ENCODE results near the gene CD80. TPM values are rescaled to one million over a fixed set of nuclear protein-coding genes. Genes with fewer than 3 reads are reported as not detected.

Gene CD80
- total RNA-seq, 1 donor from 2014 or later: 0.78 TPM

DNA sequence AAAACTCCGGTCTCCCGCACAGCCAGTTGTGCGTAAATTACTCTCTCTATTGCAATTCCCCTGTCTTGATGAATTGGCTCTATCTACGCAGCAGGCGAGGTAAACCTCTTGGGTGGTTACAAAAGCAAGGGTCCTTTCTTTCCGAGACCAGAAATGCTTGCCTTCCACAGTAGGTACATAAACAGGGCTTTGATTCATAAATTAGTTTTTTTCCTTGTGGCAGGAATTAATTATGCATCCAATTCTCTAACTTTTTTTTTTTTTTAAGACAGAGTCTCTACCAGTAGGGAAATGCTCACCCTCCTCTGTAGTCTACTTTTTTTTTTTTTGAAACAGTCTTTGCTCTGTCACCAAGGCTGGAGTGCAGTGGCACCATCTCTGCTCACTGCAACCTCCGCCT lies 16.3 kb downstream of the CD80 start:
- DNase-seq: no peak

DNA sequence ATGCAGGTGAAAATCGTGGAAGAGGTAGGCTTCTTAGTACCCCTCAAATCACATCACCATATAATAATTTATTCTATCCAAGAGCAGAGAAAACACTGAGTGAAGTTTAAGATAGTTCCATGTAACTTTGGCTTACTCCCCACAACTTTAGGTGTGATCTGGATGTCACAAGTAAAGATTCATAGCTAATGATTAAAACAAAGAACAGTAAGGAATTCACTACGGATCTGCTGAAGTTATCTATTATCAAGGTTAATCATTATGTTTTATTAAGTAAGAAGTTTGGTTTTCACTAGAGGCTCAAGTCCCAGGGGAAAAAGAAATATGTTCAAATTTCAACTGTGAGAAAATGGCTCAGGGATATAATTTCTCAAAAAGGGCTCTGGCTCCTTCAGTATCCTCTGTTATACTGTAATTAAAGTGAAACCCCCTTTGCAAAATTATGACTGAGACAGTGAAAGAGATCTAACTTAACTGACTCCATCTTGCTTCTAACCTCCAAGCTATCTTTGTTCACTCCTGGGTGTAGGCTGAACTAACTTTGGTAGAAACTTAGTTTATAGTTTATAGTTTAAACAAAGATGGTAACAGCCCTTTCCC lies 17.1 kb downstream of the CD80 start:
- DNase-seq: no peak

DNA sequence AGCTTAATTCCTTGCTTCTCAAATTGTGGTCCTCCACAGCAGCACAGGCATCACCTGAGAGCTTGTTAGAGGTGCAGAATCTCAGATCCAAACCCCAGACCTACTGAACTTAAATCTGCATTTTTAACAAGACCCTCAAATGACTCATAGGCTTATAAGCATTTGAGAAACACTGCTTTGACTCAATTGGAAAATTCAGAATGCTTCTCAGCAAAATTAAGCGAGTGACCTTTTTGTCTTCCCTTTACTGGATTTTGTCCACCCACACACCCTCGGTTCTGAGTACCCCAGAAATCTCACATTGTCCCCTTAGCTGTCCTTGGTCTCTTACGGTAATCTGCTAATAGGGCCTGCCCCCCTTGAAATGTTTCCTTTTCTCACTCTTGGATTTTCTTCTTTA lies 17.9 kb downstream of the CD80 start:
- no peak for DNase-seq

DNA sequence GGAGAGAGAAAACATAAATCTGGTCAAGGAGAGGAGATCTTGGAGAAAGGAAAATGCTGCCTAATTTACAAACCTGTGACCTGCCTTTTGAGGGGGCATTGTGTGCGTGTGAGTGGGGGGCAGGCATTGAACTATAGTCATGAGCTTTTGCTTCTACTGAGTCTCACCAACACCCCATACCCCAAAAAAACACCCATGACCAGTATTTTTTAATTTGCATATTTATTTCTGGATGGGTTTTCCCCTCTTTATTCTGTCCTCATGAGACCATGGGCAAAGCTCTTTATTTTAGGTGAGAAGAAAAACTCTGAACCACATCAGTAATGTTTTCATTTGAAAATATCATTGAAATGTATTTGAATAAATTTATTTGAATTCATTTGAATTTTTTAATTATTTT lies 20.6 kb downstream of the CD80 start:
- DNase-seq: no peak

DNA sequence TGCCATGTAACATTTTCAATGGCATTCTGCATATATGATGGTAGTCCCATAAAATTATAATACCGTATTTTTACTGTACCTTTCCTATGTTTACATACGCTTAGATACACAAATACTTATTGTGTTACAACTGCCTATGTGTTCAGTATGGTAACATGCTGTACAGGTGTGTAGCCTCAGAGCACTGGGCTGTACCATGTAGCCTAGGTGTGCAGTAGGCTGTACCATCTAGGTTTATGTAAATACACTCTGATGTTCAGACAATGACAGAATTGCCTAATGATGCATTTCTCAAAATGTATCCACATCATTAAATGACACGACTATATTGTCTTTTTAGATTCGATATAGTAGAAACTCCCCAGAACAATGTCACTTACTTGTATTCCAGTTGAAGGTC lies 22.7 kb downstream of the CD80 start:
- no peak for DNase-seq

DNA sequence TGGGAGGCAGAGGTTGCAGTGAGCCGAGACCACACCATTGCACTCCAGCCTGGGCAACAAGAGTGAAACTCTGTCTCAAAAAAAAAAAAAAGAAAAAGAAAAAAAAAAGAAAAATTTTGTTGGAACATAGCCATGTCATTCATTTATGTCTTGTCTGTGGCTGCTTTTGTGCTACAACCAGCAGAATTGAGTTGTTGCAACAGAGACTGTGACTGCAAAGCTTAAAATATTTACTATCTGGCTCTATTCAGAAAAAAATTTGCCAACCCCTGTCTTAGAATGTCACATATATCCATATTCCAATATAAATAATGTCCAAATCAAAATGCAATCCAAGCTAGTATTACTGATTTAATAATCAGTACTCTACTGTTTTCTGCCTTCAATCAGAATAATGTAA lies 25.1 kb downstream of the CD80 start:
- DNase-seq: no peak

DNA sequence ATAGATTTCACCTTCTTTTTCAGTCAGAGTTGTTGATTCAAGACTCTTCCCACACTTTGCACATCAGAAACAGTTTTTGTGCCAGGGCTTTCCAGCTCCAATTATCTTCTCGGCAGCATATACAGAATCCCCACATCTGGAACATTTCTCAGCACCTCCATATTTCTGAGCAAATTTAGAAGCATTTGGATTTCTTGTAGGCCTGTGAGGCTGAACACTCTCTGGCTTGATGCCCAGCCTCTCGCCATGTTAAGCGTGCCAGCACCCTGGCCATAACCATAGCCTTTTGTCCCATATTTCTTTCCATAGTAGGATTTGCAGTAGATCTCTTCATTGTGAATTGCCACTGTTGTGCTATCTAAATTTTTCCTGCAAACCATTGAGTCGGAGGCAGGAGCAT lies 28.3 kb downstream of the CD80 start:
- no peak for DNase-seq

DNA sequence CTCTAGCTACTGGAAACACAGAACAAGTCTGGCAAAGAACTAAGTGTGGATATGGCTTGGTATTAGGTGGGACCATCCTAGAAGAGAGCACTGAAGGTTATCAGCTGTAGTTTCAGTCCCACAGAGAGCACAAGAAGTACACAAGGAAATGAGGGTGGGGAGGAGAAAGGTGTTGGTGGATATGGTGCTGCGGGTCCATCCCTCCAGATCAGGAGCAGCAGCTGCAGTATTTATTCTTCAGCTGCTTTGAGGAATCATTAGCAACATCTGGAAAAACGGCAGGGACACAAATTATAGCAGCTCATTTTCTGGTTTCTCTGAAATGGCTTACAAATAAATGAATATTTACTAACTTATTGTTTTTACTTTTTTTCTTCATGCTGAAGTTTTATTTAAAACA lies 29.0 kb downstream of the CD80 start:
- no peak for DNase-seq

DNA sequence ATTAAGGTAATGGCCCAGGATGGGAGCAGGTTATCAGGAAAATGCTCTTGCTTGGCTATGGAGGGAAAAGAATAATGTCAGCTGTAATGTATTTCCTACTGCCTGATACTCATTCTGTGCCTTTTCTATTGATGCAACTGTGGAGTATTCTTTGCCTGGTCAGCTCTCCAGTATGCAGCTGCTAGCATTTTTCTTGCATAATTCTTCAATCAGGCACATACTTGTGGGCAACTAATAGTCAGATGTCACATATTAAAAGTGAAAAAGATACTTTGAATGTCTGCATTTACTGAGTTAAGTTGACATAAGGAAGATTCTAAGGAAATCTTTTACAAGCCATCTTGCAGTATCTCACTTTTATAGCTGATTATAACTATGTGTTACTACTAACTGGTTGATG lies 29.5 kb downstream of the CD80 start:
- no peak for DNase-seq

DNA sequence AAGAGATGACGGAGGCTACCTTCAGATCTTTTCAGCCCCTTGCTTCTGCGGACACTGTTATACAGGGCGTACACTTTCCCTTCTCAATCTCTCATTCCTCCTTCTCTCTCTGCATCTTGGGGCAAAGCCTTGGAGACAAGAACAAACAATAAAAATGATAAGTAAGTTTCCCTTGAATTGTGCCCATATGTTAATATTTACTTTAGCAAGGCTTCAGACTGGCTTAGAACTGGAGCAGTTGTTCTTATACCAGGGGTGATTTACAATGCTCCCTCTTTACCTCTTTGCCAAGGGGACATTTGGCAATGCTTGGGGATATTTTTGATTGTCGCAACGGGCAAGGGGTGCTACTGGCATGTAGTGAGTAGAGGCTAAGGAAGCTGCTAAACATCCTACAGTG lies 31.7 kb downstream of the CD80 start:
- no peak for DNase-seq

DNA sequence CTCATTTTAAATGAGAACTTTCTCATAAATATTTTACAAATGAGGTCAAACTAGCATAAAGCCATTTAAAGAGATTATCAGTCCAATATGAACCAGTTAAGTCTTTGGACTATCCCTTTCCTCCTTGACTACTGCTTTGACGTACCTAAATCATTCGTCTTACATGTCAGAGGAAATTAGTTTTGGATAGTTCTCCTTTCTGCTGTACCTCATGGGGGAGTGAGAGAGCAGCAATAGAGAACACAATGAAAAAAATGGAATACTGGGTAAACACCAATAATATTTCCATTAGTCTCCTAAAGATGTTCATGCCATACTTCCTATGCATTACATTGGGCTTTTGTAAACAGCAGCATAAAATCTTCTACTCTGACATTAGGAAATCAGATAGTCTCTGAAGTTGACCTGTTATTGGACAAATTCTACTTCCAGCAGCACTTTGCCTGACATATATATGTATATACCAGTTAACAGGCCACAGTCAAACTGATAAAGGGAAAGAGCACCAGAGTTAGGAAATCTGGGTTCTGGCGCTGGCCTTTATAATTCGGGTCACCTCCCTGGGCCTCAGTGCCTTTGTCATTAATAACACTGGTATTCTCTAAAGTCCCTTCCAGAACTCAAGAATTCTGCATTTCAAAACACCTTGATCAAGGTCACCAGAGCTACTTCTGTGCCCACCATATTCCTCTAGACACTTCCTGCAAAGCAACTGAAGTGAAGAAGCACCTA lies 34.3 kb downstream of the CD80 start:
- DNase-seq: no peak

DNA sequence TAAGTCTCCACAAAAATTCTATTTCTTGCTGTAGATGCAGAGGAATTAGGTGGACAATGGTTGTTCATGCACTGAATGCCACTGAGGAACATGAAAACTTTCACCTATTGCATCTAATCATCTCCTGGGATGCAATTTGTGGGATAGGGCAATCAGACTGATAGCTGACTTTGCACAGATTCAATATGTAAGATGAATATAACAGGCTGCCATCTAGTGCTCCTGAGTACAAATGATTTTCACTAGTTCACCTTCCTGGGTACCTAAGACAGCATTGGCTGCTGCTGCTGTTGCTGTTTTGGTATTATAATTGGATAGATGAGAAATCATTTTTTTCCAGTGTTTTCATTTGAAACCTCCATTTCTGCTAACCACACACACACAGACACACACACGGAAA lies 41.4 kb downstream of the CD80 start:
- no peak for DNase-seq

DNA sequence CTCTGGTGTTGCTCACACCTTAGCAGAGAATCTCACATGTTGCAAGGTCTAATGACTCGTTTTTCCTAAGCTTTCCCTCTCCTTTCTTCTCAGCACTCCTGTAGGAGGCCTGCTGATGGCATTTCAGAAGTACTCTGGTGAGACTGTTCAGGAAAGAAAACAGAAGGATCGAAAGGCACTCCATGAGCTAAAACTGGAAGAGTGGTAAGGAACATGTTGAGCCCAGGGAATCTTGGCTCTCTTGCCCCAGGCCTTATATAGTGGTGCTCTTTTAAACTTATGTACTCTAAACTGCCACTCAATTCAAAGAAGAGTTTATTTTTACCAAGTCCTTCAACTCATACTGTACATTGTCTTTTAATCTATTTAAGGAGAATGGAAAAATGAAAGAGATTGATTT lies 42.3 kb downstream of the CD80 start:
- DNase-seq: no peak

DNA sequence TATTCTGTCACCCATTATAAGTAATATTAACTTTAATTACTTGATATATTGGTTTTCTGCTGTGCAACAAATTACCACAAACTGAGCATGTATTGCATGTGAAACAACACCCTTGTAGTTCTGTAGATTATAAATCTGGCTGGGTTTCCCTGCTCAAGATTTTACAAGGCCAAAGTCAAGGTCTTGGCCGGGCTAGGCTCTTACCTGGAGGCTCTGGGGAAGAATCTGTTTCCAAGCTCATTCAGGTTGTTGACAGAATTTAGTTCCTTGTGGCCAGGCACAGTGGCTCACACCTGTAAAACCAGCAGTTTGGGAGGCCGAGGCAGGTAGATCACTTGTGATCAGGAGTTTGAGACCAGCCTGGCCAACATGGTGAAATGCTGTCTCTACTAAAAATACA lies 44.8 kb downstream of the CD80 start:
- DNase-seq: no peak

DNA sequence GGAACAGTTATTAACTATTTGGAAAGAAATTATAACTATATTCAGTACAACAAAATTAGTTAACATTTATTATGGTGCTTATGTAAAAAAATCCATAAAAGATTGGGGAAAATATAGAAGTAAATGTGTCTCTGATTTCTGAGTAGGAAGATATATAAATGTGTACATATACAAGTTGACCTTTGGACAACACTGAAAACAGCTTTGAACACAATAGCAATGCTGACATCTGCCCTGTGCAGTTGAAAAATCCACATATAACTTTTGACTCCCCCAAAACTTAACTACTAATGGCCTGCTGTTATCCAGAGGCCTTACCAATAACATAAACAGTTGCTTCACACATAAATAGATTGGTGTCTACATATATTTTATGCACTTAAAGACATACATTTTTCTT lies 48.7 kb downstream of the CD80 start:
- DNase-seq: no peak

DNA sequence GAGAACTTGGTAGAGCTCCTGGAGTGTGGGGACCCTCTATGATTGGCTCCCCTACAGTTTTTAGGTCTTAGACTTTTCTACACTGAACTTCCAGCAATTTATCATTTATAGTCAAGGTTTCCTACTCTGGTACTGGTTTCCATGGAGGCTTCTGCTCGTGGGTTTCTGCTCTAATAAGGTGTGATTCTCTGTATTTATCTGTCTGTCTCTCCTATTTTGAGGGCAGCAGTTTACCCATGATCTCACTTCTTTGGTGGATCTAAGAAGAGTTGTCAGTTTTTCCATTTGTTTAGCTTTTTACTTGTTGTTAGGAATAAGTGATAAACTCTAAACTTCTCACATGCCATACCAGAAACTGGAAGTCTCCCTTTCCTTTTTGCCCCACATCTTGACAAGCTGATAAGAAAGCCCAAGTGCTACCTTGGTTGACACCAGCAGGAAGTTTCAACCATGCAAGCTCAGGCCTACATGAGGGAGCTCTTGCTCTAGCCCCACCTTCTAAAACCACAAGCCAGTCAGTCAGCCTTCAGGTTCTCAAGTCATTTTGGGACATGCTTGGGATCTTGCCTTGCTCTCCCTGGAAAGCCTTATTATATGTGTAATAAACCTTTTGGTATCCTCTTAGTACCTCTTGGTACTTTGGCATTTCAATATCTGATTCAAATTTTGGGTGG lies 51.1 kb downstream of the CD80 start:
- no peak for DNase-seq

DNA sequence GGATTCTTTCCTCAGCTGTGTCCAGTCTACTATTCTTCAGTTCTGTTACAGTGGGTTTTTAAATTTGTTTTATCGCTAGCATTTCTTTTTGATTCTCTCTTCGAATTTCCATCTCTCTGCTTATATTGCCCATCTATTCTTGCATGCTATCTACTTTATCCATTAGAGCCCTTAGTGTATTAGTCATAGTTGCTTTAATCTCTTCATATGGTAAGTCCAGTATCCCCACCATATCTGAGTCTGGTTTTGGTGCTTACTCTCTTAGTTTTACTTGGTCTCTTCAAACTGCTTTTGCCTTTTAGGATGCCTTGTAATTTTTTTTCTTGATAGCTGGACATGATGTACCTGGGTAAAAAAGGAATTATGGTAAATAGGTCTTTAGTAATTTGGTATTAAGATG lies 52.0 kb downstream of the CD80 start:
- no peak for DNase-seq

DNA sequence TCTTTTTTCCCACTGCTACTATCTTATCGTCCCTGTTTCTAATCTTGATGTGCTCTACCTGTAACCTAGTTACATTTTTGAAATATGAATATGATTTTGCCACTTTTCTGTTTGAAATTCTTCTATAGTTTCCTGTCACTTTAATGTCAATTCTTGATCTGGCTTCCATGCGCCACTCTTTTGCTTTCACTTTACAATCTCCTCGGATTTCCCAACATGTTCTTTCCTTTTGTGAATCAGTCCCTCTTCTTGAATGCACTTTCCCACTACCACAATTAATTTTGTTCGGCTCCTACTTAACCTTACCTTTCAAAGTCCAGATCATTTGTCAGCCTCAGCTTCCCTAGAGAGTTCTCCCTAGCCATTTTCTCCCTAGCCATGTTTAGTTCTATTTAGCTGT lies 52.8 kb downstream of the CD80 start:
- DNase-seq: no peak

DNA sequence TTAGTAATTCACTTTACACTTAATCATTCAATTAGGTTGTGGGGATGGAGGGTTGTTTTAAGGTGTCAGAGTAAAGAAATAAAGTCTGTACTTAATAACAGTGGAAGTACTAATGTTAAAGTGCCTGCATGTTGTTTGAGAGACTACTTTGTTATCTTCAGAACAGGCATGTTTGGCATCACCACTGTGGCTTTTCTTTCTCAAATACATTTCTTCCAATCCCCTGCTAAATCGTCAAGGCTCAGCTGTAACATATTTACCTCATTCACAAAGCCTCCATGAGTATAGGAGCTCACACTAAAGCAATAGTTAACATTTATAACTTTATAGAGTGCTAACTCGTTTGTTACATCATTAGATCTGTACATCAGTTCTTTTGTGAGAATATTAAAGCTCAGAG lies 58.5 kb downstream of the CD80 start:
- no peak for DNase-seq

DNA sequence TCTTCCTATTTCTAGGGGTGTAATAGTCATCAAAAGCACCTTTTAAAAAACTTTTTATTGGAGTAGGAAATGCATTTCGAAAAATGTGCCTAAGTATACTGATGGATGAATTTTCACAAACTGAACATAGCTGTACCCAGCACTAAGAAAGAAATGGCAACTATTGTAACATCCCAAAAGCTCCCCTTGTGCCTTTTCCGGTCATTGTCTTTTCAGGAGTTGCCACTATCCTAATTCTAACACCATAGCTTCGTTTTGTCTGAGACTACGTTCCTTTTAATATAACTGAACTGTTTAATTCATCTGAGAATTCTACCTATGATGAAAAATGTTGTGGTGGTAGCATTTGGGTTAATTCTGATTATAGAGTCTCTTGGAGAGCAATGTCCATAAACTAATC lies 59.1 kb downstream of the CD80 start:
- DNase-seq: no peak

DNA sequence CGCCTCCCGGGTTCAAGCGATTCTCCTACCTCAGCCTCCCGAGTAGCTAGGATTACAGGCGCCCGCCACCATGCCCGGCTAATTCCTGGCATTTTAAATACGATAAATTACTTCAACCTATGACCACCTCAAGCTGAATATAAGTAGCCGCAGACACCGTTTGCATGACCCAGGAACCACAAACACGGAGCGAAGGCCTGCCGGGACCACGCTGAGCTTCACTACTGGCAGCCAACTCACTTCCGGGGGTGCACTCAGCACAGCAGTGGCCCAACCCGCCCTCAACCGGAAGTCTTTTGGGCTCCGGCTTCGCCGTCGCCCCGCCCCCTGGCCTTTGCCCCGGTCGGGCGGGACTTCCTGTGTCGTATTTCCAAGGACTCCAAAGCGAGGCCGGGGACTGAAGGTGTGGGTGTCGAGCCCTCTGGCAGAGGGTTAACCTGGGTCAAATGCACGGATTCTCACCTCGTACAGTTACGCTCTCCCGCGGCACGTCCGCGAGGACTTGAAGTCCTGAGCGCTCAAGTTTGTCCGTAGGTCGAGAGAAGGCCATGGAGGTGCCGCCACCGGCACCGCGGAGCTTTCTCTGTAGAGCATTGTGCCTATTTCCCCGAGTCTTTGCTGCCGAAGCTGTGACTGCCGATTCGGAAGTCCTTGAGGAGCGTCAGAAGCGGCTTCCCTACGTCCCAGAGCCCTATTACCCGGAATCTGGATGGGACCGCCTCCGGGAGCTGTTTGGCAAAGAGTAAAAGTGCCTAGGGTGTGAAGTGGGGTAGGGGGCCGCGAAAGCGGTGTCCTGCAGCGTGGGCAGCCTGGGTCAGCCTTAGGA lies 61.0 kb downstream of the CD80 start, which contains the start of gene TIMMDC1:
TSS of gene TIMMDC1 (plus strand) at position 362 of the 826 bp plus-strand sequence. CDS start at position 549, 187 bp downstream.
- peak; percentile 97 for DNase-seq

DNA sequence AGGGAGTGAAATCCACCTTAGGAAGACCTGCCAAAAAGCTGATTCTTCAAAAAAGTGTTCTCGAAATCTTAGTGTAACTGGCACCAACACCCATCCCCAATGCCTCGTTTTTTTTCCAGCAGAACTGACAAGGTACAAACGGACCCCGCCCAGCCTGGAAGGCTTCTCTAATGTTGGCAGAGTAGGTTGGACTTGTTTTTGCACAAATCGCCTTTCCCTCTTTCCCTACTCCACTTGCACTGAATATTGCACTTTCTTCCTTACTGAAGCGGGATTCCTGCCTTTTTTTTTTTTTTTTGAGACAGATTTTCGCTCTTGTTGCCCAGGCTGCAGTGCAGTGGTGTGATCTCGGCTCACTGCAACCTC lies 61.6 kb downstream of the CD80 start:
- DNase-seq: no peak

DNA sequence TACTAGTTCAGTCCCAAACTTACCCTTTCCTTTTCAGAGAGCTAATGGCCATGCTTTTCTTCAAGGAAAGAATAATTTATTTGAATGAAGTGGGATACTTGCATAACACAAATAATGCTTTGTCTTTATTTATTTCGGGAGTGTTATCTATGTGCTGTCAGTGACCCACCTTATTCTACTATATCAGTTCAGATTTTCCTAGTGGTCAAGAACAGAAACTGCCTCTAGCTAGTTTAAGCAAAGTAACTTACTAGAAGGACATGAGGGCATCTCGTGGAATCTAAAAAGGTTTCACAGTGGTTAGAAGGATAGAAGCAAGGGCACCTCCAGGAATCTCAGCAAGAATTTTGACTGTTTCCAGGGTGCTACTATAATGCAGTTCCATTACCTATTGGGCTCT lies 64.8 kb downstream of the CD80 start:
- no peak for DNase-seq

Data from occipital lobe (tissue), 2 donors.